SU-DHL-6 (cell line): ENCODE measurements around the gene PRPSAP1.

Experiments used
- CTCF ChIP-seq: fragments of 200-600 bp; sonication (generic); IDR thresholded peaks from one replicate; pipeline ENCODE4 v1.5.1; 2017; ENCODE audit warnings: antibody characterized with exemption, mild to moderate bottlenecking, low read length, moderate library complexity; ENCODE audit not compliant: insufficient read depth, poor library complexity, severe bottlenecking
- EZH2phosphoT487 ChIP-seq: fragments of 200-600 bp; sonication (generic), shearing (Covaris generic); conservative IDR thresholded peaks from 2 replicates; pipeline ENCODE4 v1.6.1; 2018; ENCODE audit warnings: mild to moderate bottlenecking, antibody characterized with exemption, low read length, moderate library complexity, mixed read lengths

- TF ChIP-seq CTCF (no peak), EZH2phosphoT487 (no peak)
Observed at GRCh38 chr17:76394166-76394565, 40.5 kb upstream of the PRPSAP1 start.
